HepG2 (cell line): Measurements from ENCODE around the gene POU3F1. TPM values are rescaled to one million over a fixed set of nuclear protein-coding genes. Genes with fewer than 3 reads are reported as not detected.

Source experiments
- BRD4 ChIP-seq: sonication (generic); formaldehyde crosslinking; IDR thresholded peaks from 2 replicates; pipeline ENCODE4 v1.4.0; 2020; ENCODE audit warnings: missing genetic modification reagents
- EEA1 ChIP-seq: sonication (generic); formaldehyde crosslinking; IDR thresholded peaks from 2 replicates; pipeline ENCODE4 v1.5.1; 2020; ENCODE audit warnings: mild to moderate bottlenecking, missing genetic modification reagents, borderline replicate concordance
- HDAC6 ChIP-seq: fragments of 200-600 bp; sonication (generic); IDR thresholded peaks from 2 replicates; pipeline ENCODE4 v1.7.0; 2017; ENCODE audit warnings: mild to moderate bottlenecking, antibody characterized with exemption, low read length, low read depth
- NFIB ChIP-seq: sonication (generic); formaldehyde crosslinking; IDR thresholded peaks from 2 replicates; pipeline ENCODE4 v1.9.0; 2021; ENCODE audit warnings: missing genetic modification reagents, mild to moderate bottlenecking, borderline replicate concordance
- SCMH1 ChIP-seq: sonication (generic); formaldehyde crosslinking; IDR thresholded peaks from 2 replicates; pipeline ENCODE4 v1.9.0; 2021; ENCODE audit warnings: missing genetic modification reagents, mild to moderate bottlenecking, borderline replicate concordance
- TGIF2 ChIP-seq: IDR thresholded peaks from 2 replicates; pipeline ENCODE4 v1.6.1; 2016; ENCODE audit warnings: control low read depth, missing compliant biosample characterization
- ZNF124 ChIP-seq: sonication (generic); formaldehyde crosslinking; IDR thresholded peaks from 2 replicates; pipeline ENCODE4 v1.4.0; 2020; ENCODE audit warnings: missing genetic modification reagents
- polyA plus RNA-seq, 8 experiments: library from polyadenylated mRNA; depleted of rRNA in 3 of 8; stranded (reverse) in 7 of 8; unstranded in 1 of 8; fragments of >200 nt; fragmentation: Illumina TruSeq in 4 of 8; extraction: Trizol in 4 of 8; gene quantifications; 2 replicates each; pipeline versions ENCODE4 v1.2.1 to v1.2.3, GENCODE V29; 2011 to 2016; ENCODE audit warnings: low read depth in 4 of 8, missing spikeins in 1 of 8, mixed read lengths in 1 of 8; ENCODE audit not compliant: insufficient read depth in 1 of 8
- total RNA-seq, 5 experiments: library from RNA; depleted of rRNA; stranded (reverse); fragments of >200 nt; fragmentation: Illumina TruSeq; extraction: Trizol; gene quantifications; 2 replicates each; pipeline ENCODE4 v1.2.3, GENCODE V29; 2016; ENCODE audit warnings: low read depth in 1 of 5
- TF ChIP-seq, protein P1 (sequence below): sonication (generic); formaldehyde crosslinking; IDR thresholded peaks from 2 replicates; pipeline ENCODE4 v1.9.0; 2021; ENCODE audit warnings: missing genetic modification reagents, borderline replicate concordance
- TF ChIP-seq, protein P2 (sequence below): sonication (generic); formaldehyde crosslinking; IDR thresholded peaks from 2 replicates; pipeline ENCODE4 v1.4.0; 2020; ENCODE audit warnings: missing genetic modification reagents
- TF ChIP-seq, protein P3 (sequence below): fragments of 450-650 bp; IDR thresholded peaks from 2 replicates; pipeline ENCODE4 v1.6.1; 2016
- TF ChIP-seq, protein P4 (sequence below): sonication (generic); formaldehyde crosslinking; IDR thresholded peaks from 2 replicates; pipeline ENCODE4 v1.8.0; 2022; ENCODE audit warnings: low read depth, missing genetic modification reagents
- TF ChIP-seq, protein P5 (sequence below): sonication (generic); formaldehyde crosslinking; IDR thresholded peaks from 2 replicates; pipeline ENCODE4 v1.5.1; 2020; ENCODE audit warnings: mild to moderate bottlenecking, missing genetic modification reagents

Gene POU3F1
- total and polyA plus RNA-seq, 2 of the 13 experiments (the other 11 are each of a cell fraction or from before 2014, with no cell fraction given): not detected

DNA sequence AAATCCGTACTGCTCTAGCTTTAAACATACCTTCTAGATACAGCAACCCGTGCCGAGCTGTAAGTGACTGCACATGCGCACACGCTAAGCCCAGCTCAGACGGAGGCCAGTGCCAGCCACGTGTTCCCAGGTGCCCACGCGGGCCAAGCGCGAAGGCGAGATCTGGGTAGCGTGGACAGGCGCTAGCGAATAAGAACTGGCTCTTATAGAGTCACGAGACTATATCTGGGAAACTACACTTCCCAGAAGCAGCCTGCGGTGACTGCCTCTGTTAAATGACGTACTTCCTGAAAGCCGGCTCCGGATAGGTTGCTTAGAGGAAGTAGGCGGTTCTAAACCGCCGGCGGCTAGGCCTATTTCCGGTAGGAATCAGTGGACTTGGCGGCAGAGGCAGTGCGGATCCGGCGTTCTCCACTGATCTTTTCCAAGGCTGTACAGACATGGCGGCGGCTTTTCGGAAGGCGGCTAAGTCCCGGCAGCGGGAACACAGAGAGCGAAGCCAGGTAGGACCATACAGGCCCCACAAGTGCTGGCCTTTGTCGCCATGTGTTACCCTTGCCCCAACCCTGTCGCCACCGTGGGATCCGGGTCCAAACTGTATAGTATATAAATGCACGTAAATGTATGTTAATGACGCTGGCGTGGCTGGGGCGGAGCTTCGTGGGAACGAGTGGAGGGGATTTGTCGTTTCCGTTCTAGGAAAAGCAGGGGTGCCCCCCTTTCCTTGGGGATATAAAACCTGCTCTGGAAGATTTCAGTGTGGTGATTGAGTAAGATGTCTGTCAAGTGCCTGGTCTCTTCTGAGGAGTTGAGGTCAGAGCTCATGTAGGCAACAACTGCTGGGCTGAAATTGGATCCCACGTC, 34.0 kb downstream of the POU3F1 start, which contains the start of gene UTP11 (continued):
- TF ChIP-seq, protein P1, sequence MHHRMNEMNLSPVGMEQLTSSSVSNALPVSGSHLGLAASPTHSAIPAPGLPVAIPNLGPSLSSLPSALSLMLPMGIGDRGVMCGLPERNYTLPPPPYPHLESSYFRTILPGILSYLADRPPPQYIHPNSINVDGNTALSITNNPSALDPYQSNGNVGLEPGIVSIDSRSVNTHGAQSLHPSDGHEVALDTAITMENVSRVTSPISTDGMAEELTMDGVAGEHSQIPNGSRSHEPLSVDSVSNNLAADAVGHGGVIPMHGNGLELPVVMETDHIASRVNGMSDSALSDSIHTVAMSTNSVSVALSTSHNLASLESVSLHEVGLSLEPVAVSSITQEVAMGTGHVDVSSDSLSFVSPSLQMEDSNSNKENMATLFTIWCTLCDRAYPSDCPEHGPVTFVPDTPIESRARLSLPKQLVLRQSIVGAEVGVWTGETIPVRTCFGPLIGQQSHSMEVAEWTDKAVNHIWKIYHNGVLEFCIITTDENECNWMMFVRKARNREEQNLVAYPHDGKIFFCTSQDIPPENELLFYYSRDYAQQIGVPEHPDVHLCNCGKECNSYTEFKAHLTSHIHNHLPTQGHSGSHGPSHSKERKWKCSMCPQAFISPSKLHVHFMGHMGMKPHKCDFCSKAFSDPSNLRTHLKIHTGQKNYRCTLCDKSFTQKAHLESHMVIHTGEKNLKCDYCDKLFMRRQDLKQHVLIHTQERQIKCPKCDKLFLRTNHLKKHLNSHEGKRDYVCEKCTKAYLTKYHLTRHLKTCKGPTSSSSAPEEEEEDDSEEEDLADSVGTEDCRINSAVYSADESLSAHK (CRISPR knock-in tag): 0 out of 2 replicates have a peak, but pooled peaks have one; percentile 69
- TF ChIP-seq, protein P2, sequence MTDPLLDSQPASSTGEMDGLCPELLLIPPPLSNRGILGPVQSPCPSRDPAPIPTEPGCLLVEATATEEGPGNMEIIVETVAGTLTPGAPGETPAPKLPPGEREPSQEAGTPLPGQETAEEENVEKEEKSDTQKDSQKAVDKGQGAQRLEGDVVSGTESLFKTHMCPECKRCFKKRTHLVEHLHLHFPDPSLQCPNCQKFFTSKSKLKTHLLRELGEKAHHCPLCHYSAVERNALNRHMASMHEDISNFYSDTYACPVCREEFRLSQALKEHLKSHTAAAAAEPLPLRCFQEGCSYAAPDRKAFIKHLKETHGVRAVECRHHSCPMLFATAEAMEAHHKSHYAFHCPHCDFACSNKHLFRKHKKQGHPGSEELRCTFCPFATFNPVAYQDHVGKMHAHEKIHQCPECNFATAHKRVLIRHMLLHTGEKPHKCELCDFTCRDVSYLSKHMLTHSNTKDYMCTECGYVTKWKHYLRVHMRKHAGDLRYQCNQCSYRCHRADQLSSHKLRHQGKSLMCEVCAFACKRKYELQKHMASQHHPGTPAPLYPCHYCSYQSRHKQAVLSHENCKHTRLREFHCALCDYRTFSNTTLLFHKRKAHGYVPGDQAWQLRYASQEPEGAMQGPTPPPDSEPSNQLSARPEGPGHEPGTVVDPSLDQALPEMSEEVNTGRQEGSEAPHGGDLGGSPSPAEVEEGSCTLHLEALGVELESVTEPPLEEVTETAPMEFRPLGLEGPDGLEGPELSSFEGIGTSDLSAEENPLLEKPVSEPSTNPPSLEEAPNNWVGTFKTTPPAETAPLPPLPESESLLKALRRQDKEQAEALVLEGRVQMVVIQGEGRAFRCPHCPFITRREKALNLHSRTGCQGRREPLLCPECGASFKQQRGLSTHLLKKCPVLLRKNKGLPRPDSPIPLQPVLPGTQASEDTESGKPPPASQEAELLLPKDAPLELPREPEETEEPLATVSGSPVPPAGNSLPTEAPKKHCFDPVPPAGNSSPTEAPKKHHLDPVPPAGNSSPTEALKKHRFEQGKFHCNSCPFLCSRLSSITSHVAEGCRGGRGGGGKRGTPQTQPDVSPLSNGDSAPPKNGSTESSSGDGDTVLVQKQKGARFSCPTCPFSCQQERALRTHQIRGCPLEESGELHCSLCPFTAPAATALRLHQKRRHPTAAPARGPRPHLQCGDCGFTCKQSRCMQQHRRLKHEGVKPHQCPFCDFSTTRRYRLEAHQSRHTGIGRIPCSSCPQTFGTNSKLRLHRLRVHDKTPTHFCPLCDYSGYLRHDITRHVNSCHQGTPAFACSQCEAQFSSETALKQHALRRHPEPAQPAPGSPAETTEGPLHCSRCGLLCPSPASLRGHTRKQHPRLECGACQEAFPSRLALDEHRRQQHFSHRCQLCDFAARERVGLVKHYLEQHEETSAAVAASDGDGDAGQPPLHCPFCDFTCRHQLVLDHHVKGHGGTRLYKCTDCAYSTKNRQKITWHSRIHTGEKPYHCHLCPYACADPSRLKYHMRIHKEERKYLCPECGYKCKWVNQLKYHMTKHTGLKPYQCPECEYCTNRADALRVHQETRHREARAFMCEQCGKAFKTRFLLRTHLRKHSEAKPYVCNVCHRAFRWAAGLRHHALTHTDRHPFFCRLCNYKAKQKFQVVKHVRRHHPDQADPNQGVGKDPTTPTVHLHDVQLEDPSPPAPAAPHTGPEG: peak; percentile 83; the same call in 1 of the 2 replicates
- TF ChIP-seq ZNF124: peak; percentile 77; the same call in 1 of the 2 replicates
- peak; percentile 94 for TF ChIP-seq TGIF2 (CRISPR knock-in tag)
- TF ChIP-seq, protein P3, sequence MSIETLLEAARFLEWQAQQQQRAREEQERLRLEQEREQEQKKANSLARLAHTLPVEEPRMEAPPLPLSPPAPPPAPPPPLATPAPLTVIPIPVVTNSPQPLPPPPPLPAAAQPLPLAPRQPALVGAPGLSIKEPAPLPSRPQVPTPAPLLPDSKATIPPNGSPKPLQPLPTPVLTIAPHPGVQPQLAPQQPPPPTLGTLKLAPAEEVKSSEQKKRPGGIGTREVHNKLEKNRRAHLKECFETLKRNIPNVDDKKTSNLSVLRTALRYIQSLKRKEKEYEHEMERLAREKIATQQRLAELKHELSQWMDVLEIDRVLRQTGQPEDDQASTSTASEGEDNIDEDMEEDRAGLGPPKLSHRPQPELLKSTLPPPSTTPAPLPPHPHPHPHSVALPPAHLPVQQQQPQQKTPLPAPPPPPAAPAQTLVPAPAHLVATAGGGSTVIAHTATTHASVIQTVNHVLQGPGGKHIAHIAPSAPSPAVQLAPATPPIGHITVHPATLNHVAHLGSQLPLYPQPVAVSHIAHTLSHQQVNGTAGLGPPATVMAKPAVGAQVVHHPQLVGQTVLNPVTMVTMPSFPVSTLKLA: peak; percentile 56; the same call in 1 of the 2 replicates
- TF ChIP-seq HDAC6: no peak
- TF ChIP-seq SCMH1: no peak
- no peak for TF ChIP-seq NFIB (CRISPR knock-in tag)
- TF ChIP-seq, protein P4, sequence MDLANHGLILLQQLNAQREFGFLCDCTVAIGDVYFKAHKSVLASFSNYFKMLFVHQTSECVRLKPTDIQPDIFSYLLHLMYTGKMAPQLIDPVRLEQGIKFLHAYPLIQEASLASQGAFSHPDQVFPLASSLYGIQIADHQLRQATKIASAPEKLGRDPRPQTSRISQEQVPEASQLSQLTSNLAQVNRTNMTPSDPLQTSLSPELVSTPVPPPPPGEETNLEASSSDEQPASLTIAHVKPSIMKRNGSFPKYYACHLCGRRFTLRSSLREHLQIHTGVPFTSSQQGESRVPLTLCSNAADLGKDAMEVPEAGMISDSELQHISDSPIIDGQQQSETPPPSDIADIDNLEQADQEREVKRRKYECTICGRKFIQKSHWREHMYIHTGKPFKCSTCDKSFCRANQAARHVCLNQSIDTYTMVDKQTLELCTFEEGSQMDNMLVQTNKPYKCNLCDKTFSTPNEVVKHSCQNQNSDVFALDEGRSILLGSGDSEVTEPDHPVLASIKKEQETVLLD (CRISPR knock-in tag): 0 out of 2 replicates have a peak, but pooled peaks have one; percentile 52
- peak; percentile 93; the same call in 1 of the 2 replicates for TF ChIP-seq EEA1 (CRISPR knock-in tag)
- TF ChIP-seq, protein P5, sequence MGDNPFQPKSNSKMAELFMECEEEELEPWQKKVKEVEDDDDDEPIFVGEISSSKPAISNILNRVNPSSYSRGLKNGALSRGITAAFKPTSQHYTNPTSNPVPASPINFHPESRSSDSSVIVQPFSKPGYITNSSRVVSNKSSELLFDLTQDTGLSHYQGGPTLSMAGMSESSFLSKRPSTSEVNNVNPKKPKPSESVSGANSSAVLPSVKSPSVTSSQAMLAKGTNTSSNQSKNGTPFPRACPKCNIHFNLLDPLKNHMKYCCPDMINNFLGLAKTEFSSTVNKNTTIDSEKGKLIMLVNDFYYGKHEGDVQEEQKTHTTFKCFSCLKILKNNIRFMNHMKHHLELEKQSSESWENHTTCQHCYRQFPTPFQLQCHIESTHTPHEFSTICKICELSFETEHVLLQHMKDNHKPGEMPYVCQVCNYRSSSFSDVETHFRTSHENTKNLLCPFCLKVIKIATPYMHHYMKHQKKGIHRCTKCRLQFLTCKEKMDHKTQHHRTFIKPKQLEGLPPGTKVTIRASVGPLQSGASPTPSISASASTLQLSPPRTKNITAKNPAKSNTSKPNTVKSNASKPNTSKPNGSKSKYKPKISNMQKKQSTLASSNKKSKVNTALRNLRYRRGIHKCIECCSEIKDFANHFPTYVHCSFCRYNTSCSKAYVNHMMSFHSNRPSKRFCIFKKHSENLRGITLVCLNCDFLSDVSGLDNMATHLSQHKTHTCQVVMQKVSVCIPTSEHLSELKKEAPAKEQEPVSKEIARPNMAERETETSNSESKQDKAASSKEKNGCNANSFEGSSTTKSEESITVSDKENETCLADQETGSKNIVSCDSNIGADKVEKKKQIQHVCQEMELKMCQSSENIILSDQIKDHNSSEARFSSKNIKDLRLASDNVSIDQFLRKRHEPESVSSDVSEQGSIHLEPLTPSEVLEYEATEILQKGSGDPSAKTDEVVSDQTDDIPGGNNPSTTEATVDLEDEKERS (CRISPR knock-in tag): peak; percentile 97
- peak; percentile 37; the same call in 1 of the 2 replicates for TF ChIP-seq BRD4 (CRISPR knock-in tag)
